NB4 (cell line): ENCODE data around the gene SLC34A3.

Experiments used
- MAX ChIP-seq: IDR thresholded peaks from 2 replicates; pipeline ENCODE4 v1.6.1; 2011; ENCODE audit warnings: low read depth, low read length
- POLR2A ChIP-seq: IDR thresholded peaks from 2 replicates; pipeline ENCODE4 v1.6.1; 2011; ENCODE audit warnings: mild to moderate bottlenecking; ENCODE audit not compliant: insufficient read length; ENCODE audit errors: extremely low read depth
- TF ChIP-seq, protein P1 (sequence below): IDR thresholded peaks from one replicate; pipeline ENCODE4 v1.5.1; 2012; ENCODE audit warnings: low read depth, low read length

DNA sequence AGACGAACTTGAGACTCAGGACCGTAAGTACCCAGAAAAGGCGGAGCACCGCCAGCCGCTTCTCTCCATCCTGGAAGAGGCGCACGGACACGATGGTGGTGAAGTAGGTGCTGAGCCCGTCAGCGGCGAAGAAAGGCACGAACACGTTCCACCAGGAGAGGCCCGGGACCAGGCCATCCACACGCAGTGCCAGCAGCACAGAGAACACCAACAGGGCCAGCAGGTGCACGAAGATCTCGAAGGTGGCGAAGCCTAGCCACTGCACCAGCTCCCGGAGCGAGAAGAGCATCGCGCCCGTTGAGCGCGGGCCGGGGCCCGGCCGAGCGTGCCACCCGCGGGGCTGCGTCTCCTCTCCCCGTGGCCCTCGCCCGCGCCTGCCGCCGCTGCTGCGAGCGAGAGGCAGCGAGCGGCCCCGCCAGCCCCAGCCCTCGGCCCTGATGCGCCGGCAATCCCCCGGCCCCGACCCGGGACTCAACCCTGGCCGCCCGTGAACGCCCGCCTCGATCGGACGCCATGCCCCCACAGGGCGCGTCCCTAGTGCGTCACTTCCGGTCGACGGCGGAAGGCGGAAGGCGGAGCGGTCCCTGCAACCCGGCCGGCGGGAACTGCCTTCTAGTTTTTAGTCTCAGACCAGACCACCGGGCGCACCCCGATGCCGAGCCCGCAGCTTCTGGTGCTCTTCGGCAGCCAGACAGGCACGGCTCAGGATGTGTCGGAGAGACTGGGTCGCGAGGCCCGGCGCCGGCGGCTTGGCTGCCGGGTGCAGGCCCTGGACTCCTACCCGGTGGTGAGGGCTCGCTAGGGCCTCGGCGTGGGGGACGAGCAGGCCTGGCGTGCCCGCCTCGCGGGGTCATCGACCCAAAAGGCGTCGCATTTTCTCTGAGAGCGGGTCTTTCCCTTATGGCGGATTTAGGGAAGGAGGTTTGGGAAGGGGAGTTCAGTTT is 25.3 kb upstream of the SLC34A3 start, which contains the start of the genes NDOR1 and TMEM203:
- TF ChIP-seq POLR2A = peak; percentile 43
- peak; percentile 55; the same call in 1 of the 2 replicates for TF ChIP-seq MAX
- TF ChIP-seq, protein P1, sequence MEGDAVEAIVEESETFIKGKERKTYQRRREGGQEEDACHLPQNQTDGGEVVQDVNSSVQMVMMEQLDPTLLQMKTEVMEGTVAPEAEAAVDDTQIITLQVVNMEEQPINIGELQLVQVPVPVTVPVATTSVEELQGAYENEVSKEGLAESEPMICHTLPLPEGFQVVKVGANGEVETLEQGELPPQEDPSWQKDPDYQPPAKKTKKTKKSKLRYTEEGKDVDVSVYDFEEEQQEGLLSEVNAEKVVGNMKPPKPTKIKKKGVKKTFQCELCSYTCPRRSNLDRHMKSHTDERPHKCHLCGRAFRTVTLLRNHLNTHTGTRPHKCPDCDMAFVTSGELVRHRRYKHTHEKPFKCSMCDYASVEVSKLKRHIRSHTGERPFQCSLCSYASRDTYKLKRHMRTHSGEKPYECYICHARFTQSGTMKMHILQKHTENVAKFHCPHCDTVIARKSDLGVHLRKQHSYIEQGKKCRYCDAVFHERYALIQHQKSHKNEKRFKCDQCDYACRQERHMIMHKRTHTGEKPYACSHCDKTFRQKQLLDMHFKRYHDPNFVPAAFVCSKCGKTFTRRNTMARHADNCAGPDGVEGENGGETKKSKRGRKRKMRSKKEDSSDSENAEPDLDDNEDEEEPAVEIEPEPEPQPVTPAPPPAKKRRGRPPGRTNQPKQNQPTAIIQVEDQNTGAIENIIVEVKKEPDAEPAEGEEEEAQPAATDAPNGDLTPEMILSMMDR = no peak
